ENCODE measurements around the gene PPIP5K2. TPM values are rescaled to one million over a fixed set of nuclear protein-coding genes. Genes with fewer than 3 reads are reported as not detected.

Gene PPIP5K2
- total and polyA plus RNA-seq, 2 of the 8 experiments (the other 6 are each of a cell fraction or from before 2014, with no cell fraction given): 14.8 to 46.6 TPM

DNA sequence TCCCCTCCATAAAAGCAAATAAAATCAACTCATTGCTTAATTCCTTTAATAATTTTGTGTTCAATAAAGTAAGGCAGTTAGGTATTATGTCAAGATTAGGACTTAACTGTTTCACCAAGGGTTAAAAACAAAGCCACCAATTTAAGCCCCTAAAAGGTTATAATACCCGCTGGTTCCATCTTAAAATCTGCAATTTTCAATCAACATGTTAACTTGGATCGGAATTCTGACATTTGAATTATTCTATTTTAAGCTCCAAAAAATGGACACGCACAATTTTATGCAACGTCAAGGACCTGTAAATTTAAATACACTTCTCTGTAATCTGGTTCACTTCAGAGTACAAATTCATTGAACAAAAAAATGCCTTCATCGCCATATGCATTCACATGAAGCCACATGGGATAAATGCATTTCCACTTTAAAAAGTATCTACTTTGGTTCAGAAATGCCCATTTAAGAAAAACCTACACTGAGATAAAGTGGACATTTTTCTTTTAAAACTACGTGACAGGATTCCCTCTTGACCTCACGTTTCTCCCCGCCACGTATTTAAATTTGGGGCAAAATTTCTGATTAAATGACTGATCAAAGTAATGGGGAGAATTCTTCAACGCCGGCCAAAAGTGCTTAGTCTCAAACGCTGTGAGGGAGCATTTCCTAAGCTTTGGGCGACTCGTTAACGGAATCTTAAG, 884 bp upstream of the PPIP5K2 start (continued):
- TF ChIP-seq, protein P1, sequence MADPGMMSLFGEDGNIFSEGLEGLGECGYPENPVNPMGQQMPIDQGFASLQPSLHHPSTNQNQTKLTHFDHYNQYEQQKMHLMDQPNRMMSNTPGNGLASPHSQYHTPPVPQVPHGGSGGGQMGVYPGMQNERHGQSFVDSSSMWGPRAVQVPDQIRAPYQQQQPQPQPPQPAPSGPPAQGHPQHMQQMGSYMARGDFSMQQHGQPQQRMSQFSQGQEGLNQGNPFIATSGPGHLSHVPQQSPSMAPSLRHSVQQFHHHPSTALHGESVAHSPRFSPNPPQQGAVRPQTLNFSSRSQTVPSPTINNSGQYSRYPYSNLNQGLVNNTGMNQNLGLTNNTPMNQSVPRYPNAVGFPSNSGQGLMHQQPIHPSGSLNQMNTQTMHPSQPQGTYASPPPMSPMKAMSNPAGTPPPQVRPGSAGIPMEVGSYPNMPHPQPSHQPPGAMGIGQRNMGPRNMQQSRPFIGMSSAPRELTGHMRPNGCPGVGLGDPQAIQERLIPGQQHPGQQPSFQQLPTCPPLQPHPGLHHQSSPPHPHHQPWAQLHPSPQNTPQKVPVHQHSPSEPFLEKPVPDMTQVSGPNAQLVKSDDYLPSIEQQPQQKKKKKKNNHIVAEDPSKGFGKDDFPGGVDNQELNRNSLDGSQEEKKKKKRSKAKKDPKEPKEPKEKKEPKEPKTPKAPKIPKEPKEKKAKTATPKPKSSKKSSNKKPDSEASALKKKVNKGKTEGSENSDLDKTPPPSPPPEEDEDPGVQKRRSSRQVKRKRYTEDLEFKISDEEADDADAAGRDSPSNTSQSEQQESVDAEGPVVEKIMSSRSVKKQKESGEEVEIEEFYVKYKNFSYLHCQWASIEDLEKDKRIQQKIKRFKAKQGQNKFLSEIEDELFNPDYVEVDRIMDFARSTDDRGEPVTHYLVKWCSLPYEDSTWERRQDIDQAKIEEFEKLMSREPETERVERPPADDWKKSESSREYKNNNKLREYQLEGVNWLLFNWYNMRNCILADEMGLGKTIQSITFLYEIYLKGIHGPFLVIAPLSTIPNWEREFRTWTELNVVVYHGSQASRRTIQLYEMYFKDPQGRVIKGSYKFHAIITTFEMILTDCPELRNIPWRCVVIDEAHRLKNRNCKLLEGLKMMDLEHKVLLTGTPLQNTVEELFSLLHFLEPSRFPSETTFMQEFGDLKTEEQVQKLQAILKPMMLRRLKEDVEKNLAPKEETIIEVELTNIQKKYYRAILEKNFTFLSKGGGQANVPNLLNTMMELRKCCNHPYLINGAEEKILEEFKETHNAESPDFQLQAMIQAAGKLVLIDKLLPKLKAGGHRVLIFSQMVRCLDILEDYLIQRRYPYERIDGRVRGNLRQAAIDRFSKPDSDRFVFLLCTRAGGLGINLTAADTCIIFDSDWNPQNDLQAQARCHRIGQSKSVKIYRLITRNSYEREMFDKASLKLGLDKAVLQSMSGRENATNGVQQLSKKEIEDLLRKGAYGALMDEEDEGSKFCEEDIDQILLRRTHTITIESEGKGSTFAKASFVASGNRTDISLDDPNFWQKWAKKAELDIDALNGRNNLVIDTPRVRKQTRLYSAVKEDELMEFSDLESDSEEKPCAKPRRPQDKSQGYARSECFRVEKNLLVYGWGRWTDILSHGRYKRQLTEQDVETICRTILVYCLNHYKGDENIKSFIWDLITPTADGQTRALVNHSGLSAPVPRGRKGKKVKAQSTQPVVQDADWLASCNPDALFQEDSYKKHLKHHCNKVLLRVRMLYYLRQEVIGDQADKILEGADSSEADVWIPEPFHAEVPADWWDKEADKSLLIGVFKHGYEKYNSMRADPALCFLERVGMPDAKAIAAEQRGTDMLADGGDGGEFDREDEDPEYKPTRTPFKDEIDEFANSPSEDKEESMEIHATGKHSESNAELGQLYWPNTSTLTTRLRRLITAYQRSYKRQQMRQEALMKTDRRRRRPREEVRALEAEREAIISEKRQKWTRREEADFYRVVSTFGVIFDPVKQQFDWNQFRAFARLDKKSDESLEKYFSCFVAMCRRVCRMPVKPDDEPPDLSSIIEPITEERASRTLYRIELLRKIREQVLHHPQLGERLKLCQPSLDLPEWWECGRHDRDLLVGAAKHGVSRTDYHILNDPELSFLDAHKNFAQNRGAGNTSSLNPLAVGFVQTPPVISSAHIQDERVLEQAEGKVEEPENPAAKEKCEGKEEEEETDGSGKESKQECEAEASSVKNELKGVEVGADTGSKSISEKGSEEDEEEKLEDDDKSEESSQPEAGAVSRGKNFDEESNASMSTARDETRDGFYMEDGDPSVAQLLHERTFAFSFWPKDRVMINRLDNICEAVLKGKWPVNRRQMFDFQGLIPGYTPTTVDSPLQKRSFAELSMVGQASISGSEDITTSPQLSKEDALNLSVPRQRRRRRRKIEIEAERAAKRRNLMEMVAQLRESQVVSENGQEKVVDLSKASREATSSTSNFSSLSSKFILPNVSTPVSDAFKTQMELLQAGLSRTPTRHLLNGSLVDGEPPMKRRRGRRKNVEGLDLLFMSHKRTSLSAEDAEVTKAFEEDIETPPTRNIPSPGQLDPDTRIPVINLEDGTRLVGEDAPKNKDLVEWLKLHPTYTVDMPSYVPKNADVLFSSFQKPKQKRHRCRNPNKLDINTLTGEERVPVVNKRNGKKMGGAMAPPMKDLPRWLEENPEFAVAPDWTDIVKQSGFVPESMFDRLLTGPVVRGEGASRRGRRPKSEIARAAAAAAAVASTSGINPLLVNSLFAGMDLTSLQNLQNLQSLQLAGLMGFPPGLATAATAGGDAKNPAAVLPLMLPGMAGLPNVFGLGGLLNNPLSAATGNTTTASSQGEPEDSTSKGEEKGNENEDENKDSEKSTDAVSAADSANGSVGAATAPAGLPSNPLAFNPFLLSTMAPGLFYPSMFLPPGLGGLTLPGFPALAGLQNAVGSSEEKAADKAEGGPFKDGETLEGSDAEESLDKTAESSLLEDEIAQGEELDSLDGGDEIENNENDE (IDR thresholded peaks at IDR 0.05; ENCODE audit: insufficient replicate concordance, low read length): no peak
- TF ChIP-seq TCF12 (IDR thresholded peaks at IDR 0.05; ENCODE audit: low read depth, low read length) (no peak), SUZ12 (IDR thresholded peaks at IDR 0.05; ENCODE audit: low read length) (no peak), BACH1 (IDR thresholded peaks at IDR 0.05; ENCODE audit: low read length) (no peak)

Data from H1 (cell line).